ENCODE results near the gene SERGEF.

The SERGEF gene

GRCh38 chr11:17777738-17778091, 235.1 kb downstream of the SERGEF start:
- Histone ChIP-seq H3K27me3 (ENCODE audit: low read length) (no peaks in the 10 kb centered on the region), H3K27ac (ENCODE audit: low read depth, low read length) (no peak overlapping the region), H3K79me2 (ENCODE audit: insufficient read depth, low read length) (no peaks in the 10 kb centered on the region), H3K9ac (ENCODE audit: low read length) (no peak overlapping the region), H4K20me1 (ENCODE audit: low read depth, low read length) (no peaks in the 10 kb centered on the region), H3K4me3 (ENCODE audit: insufficient read depth, low read length, poor library complexity, severe bottlenecking) (no peak overlapping the region), H3K36me3 (ENCODE audit: low read length) (no peaks in the 10 kb centered on the region), H3K9me3 (ENCODE audit: insufficient read depth, low read length) (no peaks in the 10 kb centered on the region), H3K4me2 (ENCODE audit: low read depth, low read length, poor library complexity, severe bottlenecking) (no peak overlapping the region), H3K9me2 (replicated peaks; ENCODE audit: insufficient read depth, low read length) (no peaks in the 10 kb centered on the region), H2AFZ (ENCODE audit: low read depth, low read length, severe bottlenecking) (no peak overlapping the region), H3F3A (ENCODE audit: insufficient read depth) (no peaks in the 10 kb centered on the region)
- TF ChIP-seq EZH2phosphoT487 (conservative IDR thresholded peaks at IDR 0.05; ENCODE audit: low read length) (no peak), CTCF (IDR thresholded peaks at IDR 0.05; ENCODE audit: insufficient read depth, low read length, poor library complexity, severe bottlenecking) (no peak)

- Histone ChIP-seq H2AFZ (ENCODE audit: low read depth, low read length, severe bottlenecking) (no peak overlapping the region), H3F3A (ENCODE audit: insufficient read depth) (no peaks in the 10 kb centered on the region), H3K9me3 (ENCODE audit: insufficient read depth, low read length) (no peaks in the 10 kb centered on the region), H3K9me2 (replicated peaks; ENCODE audit: insufficient read depth, low read length) (no peaks in the 10 kb centered on the region), H4K20me1 (ENCODE audit: low read depth, low read length) (no peaks in the 10 kb centered on the region), H3K27me3 (ENCODE audit: low read length) (no peaks in the 10 kb centered on the region), H3K4me2 (ENCODE audit: low read depth, low read length, poor library complexity, severe bottlenecking) (no peak overlapping the region), H3K4me3 (ENCODE audit: insufficient read depth, low read length, poor library complexity, severe bottlenecking) (no peak overlapping the region), H3K36me3 (ENCODE audit: low read length) (no peaks in the 10 kb centered on the region), H3K9ac (ENCODE audit: low read length) (no peak overlapping the region), H3K79me2 (ENCODE audit: insufficient read depth, low read length) (no peaks in the 10 kb centered on the region), H3K27ac (ENCODE audit: low read depth, low read length) (no peak overlapping the region)
- TF ChIP-seq CTCF (IDR thresholded peaks at IDR 0.05; ENCODE audit: insufficient read depth, low read length, poor library complexity, severe bottlenecking) (no peak), EZH2phosphoT487 (conservative IDR thresholded peaks at IDR 0.05; ENCODE audit: low read length) (no peak)
Observed at GRCh38 chr11:17777086-17777737, 235.6 kb downstream of the SERGEF start.

GRCh38 chr11:17776212-17776875, 236.5 kb downstream of the SERGEF start:
- Histone ChIP-seq H3F3A (ENCODE audit: insufficient read depth) (no peaks in the 10 kb centered on the region), H3K4me2 (ENCODE audit: low read depth, low read length, poor library complexity, severe bottlenecking) (no peak overlapping the region), H4K20me1 (ENCODE audit: low read depth, low read length) (no peaks in the 10 kb centered on the region), H3K9ac (ENCODE audit: low read length) (no peak overlapping the region), H2AFZ (ENCODE audit: low read depth, low read length, severe bottlenecking) (no peak overlapping the region), H3K36me3 (ENCODE audit: low read length) (no peaks in the 10 kb centered on the region), H3K9me3 (ENCODE audit: insufficient read depth, low read length) (no peaks in the 10 kb centered on the region), H3K4me3 (ENCODE audit: insufficient read depth, low read length, poor library complexity, severe bottlenecking) (no peak overlapping the region), H3K79me2 (ENCODE audit: insufficient read depth, low read length) (no peaks in the 10 kb centered on the region), H3K27ac (ENCODE audit: low read depth, low read length) (no peak overlapping the region), H3K27me3 (ENCODE audit: low read length) (no peaks in the 10 kb centered on the region), H3K9me2 (replicated peaks; ENCODE audit: insufficient read depth, low read length) (no peaks in the 10 kb centered on the region)
- no peak for TF ChIP-seq EZH2phosphoT487 (conservative IDR thresholded peaks at IDR 0.05; ENCODE audit: low read length)
- TF ChIP-seq CTCF (IDR thresholded peaks at IDR 0.05; ENCODE audit: insufficient read depth, low read length, poor library complexity, severe bottlenecking): no peak
